Heart right ventricle (tissue), 16 donors: ENCODE results near the gene ACSF2. TPM values are rescaled to one million over a fixed set of nuclear protein-coding genes. Genes with fewer than 3 reads are reported as not detected.

ENCODE experiments used
- ATAC-seq, 8 donors: fragments of 200-7000 bp; cut with Tn5 transposase; one replicate each; pipeline ENCODE4 v1.9.1; 2020; ENCODE audit warnings: mild to moderate bottlenecking in 8 of 8, moderate library complexity in 8 of 8, moderate number of reproducible peaks in 1 of 8
- DNase-seq, 2 donors: peaks; one replicate each; pipeline ENCODE4 v3.0.0-alpha.2; 2020
- H3K27ac ChIP-seq, 10 donors: fragments of 200-600 bp; sonication (generic) in 2 of 10; one replicate each; pipeline versions ENCODE4 v1.5.0 to v1.8.0; 2020 to 2022; ENCODE audit warnings: mild to moderate bottlenecking in 3 of 10
- H3K27me3 ChIP-seq, 7 donors: fragments of 200-600 bp; one replicate each; pipeline ENCODE4 v1.8.0; 2021 to 2022; ENCODE audit warnings: mild to moderate bottlenecking in 2 of 7
- H3K36me3 ChIP-seq, 9 donors: fragments of 200-600 bp; sonication (generic) in 1 of 9; one replicate each; pipeline versions ENCODE4 v1.5.0 to v1.8.0; 2020 to 2022; ENCODE audit warnings: mild to moderate bottlenecking in 2 of 9
- H3K4me1 ChIP-seq, 9 donors: fragments of 200-600 bp; sonication (generic) in 1 of 9; one replicate each; pipeline versions ENCODE4 v1.5.0 to v1.8.0; 2020 to 2022; ENCODE audit warnings: mild to moderate bottlenecking in 4 of 9
- H3K4me3 ChIP-seq, 10 donors: fragments of 200-600 bp; sonication (generic) in 2 of 10; one replicate each; pipeline versions ENCODE4 v1.5.0 to v1.8.0; 2020 to 2022; ENCODE audit warnings: mild to moderate bottlenecking in 7 of 10, moderate library complexity in 2 of 10
- H3K9me3 ChIP-seq, 11 donors: fragments of 200-600 bp in 10 of 11; sonication (generic) in 2 of 11; one replicate each; pipeline versions ENCODE4 v1.5.0 to v1.8.0; 2013 to 2022; ENCODE audit warnings: mild to moderate bottlenecking in 2 of 11, control low read depth in 1 of 11, moderate library complexity in 1 of 11
- CTCF ChIP-seq, 9 donors: fragments of 200-600 bp; sonication (generic) in 2 of 9; IDR thresholded peaks; one replicate each; pipeline versions ENCODE4 v1.5.0 to v1.8.0; 2021 to 2022; ENCODE audit warnings: antibody characterized with exemption in 9 of 9, mild to moderate bottlenecking in 5 of 9, moderate library complexity in 1 of 9
- WGBS, 2 donors: extraction: QIAGEN DNeasy Blood & Tissue Kit; methylation state at CpG; one replicate each; pipeline ENCODE4 v1.1.7; 2013; ENCODE audit warnings: inconsistent platforms in 1 of 2; 5-methylcytosine and 5-hydroxymethylcytosine counted together
- intact Hi-C, 10 donors: fragments of 100-400 bp; cut with DNase I; formaldehyde crosslinking; loops; one replicate each; pipeline versions ENCODE4 v1.11.1 to v1.14.2; 2022
- polyA plus RNA-seq, 2 donors: library from polyadenylated mRNA; stranded (reverse); fragments of 200-250 nt; gene quantifications; one replicate each; pipeline ENCODE4 v1.2.3, GENCODE V29; 2013
- total RNA-seq, 10 donors: library from RNA; stranded (reverse); fragmentation: NEBNext Ultra II Directional in 3 of 10; extraction: Animal tissue kit (Norgen Biotek cat#: 25700) in 3 of 10; gene quantifications; one replicate each; pipeline versions ENCODE4 v1.2.1 to v1.2.4, GENCODE V29; 2021 to 2023
- donor health status: Arrhythmogenic right ventricular cardiomyopathy.
- donor health status: ischemic (EF 13 %, LVEDD 7.1; RV severe dilation, severe dysfunction).
- donor health status: healthy with polysubstance abuse.
- donor health status: DM: no; HTN: yes; CAD: no.
- donor health status: DM: no; HTN: no; CAD: no.
- donor health status: ischemic (EF 25% LVEDD 6.9; RV normal size, moderate dysfunction).
- donor health status: ischemic (EF 25% LVEDD 5.7; RV mildly dilated, moderate dysfunction).
- donor health status: healthy.
- donor health status: DM: yes; HTN: yes; CAD: no.
- donor health status: Ischemic cardiomyopathy.
- donor health status: ischemic (EF 35%, LVEDD 5.7; RV mildly dilated, moderate dysfunction).
- donor health status: nonischemic (EF 11% LVEDD 7.7; RV severe dilation, severe dysfunction).
- donor health status: DM: yes; HTN: yes; CAD: no.
- donor health status: PGD.
- donor health status: ischemic (EF 29% LVEDD 5.4; RV normal size, mild dysfunction).
- donor health status: nonischemic (EF 23%, LVEDD 6.1; RV moderate dilation, normal function).

The ACSF2 gene
- total and polyA plus RNA-seq, 12 donors = 7.9 to 45.0 (median 19.7) TPM

- 27 to 33% methylated on average over 32 of the region's 32 CpGs for WGBS, 2 donors
- DNase-seq (no peak), ATAC-seq (peak in 6 of 8 donors; percentile 11 to 31 (median 20))
- Histone ChIP-seq H3K9me3 (no peaks in the 10 kb centered on the region), H3K27ac (peak overlapping the region in 9 of 10 donors; percentile 40 to 87 (median 79)), H3K27me3 (no peaks in the 10 kb centered on the region), H3K4me3 (peak overlapping the region; percentile 46 to 75 (median 67)), H3K36me3 (no peaks in the 10 kb centered on the region), H3K4me1 (peaks cover 0 to 22% (median 13%) of the 10 kb centered on the region in 9 donors)
- intact Hi-C loops = no loop called here
- peak in 1 of 9 donors; percentile 8 for TF ChIP-seq CTCF (IDR thresholded peaks at IDR 0.05)
These were observed 82.8 kb downstream of the ACSF2 start for GRCh38 chr17:50508573-50509460.

GRCh38 chr17:50511058-50511457 lies 85.0 kb downstream of the ACSF2 start:
- no peak for TF ChIP-seq CTCF (IDR thresholded peaks at IDR 0.05)
- H3K27ac ChIP-seq = peak overlapping the region in 1 of 10 donors; percentile 60
- intact Hi-C loops = no loop called here
- H3K36me3 ChIP-seq = no peaks in the 10 kb centered on the region
- DNase-seq (no peak), ATAC-seq (no peak)
- no peaks in the 10 kb centered on the region for H3K27me3 ChIP-seq
- peaks cover 0 to 30% (median 20%) of the 10 kb centered on the region in 9 donors for H3K4me1 ChIP-seq
- no peaks in the 10 kb centered on the region for H3K9me3 ChIP-seq
- WGBS, 2 donors = 25 to 30% methylated on average over 3 of the region's 3 CpGs
- no peak overlapping the region for H3K4me3 ChIP-seq

GRCh38 chr17:50513495-50513894 lies 87.5 kb downstream of the ACSF2 start:
- Histone ChIP-seq H3K9me3 (no peaks in the 10 kb centered on the region), H3K27me3 (no peaks in the 10 kb centered on the region), H3K36me3 (no peaks in the 10 kb centered on the region), H3K27ac (no peak overlapping the region), H3K4me3 (no peak overlapping the region), H3K4me1 (peaks cover 0 to 40% (median 14%) of the 10 kb centered on the region in 9 donors)
- ATAC-seq (no peak), DNase-seq (no peak)
- 73 to 74% methylated on average over 4 of the region's 4 CpGs for WGBS, 2 donors
- intact Hi-C loops = no loop called here
- no peak for TF ChIP-seq CTCF (IDR thresholded peaks at IDR 0.05)

- DNase-seq (no peak), ATAC-seq (no peak)
- no peaks in the 10 kb centered on the region for H3K27me3 ChIP-seq
- 68 to 72% methylated on average over 3 of the region's 3 CpGs for WGBS, 2 donors
- no peaks in the 10 kb centered on the region for H3K36me3 ChIP-seq
- intact Hi-C loops = no loop called here
- H3K4me1 ChIP-seq = peaks cover 0 to 37% (median 11%) of the 10 kb centered on the region in 9 donors
- H3K9me3 ChIP-seq = no peaks in the 10 kb centered on the region
- no peak overlapping the region for H3K4me3 ChIP-seq
- no peak overlapping the region for H3K27ac ChIP-seq
- no peak for TF ChIP-seq CTCF (IDR thresholded peaks at IDR 0.05)
These were observed 88.4 kb downstream of the ACSF2 start for GRCh38 chr17:50514388-50514787.
